IPS DF 19.7 (cell line): ENCODE results near the gene PRLHR.

Experiments
- DNase-seq: peaks from one replicate; pipeline ENCODE4 v3.0.0-alpha.2; 2013; ENCODE audit warnings: low read depth, low spot score

PRLHR gene

DNA sequence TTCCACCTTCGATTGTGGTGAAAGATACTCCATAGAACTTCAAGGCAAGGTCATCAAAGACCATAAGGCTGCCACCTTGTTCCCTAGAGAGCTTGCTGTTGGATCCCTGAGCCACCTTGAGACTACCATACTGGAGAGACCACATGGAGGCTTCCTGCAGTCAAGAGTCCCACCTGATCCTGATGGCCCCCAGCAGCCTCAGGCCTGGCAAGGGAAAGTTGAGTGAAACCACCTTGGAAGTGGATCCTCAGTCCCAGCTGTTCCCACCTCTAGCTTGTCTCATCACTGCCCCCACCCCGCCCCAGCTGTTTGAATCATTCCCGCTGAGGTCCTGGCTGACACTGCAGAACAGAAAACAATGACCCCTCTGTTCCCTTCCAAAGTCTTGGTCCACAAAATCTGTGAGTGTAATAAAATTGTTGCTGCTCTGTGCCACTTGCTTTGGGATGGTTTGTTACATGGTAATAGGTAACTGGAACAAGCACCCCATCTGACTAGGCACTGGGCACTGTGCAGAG, 32.0 kb downstream of the PRLHR start:
- DNase-seq: no peak

DNA sequence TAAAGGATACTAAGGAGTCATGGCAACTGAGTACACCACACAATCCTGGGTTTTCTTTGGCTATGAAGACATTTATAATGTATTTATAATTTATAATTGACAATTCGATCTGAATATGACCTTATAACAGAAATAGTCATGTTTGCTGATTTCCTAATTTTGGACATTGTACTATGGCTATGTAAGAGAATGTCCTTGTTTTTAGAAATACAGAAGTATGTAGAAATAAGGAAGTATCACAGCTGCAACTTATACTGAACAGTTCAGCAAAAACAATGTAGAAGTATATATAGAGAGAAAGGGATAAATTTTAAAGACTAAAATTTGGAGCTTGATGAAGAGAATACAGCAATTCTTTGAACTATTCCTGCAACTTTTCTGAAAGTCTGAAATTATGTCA, 32.6 kb downstream of the PRLHR start:
- DNase-seq: no peak

DNA sequence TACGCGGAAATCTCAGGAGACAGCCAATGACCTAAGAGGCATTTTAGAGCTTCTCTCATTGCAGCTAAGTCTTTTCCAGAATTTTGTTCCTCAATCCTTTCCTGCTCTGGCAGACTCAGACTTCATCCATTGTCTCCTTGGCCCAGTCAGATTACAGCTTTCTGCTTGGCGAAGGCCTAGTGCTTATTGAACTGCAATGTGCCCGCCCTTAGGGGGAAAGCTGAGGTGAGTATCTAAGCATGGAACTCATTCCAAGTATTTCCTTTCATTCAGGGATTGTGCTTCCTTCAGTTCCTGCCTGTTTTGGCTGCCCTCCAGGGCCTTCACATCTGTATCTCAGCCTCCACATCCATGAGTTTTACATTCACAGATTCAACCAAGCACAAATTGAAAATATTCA, 37.5 kb downstream of the PRLHR start:
- DNase-seq: no peak

DNA sequence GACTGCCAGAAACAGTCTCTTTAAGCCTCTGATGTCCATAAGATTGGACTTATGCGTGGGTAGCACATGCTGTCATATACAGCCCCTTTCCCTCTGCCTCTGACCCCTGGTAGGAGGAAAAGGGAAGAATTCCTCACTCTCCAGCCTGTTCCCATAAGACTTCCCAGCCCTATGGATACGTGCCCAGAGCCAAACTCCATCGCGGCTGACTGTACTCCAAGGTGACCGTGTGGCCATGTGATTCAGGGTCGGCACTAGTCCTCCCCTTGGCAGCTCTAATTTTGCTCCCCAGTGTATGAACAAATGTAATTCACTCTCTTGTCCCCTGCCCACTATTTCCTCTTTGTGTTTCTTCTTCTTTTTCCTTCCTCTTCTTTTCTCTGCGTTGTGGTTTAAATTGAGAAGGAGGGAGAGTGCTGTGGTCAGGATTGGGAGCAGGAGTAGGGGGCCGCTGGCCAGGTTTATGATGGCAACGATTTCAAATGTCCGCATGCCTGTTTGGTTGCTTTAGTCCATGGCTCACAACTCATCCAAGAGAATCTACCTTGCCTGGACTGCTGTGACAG, 43.8 kb downstream of the PRLHR start:
- DNase-seq: no peak

DNA sequence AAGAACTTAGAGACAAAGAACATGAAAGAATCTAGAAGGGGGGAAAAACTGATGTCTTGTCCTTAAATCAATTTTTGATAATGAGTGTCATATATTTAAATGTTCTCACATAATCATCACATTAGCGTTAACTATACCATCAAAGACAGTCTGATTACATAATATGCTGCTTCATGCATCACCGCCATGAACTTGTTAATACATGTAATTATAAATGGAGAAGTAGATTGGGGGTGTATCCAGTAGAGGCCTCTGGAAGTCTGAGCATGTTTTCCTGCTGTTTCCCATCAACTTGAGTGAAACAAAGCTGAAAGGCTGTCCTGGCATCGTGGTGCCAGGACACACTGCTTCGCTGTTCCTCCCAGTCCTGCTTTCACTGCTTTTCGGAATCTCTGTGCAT, 48.2 kb downstream of the PRLHR start:
- no peak for DNase-seq

DNA sequence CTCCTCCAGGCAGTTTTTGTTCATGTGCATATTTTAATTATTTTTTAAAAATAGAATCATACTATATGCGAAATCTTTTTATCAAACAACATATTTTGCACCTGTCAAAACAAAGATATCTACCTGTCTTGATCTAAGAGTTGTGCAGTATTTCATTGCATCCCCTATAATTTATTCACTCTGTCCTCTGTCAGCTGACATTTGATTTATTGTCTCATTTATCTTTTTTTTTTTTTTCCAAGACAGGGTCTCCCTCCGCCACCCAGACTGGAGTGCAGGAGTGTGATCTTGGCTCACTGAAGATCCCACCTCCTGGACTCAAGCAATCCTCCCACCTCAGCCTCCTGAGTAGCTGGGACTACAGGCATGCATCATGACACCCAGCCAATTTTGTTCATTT, 49.0 kb downstream of the PRLHR start:
- no peak for DNase-seq

DNA sequence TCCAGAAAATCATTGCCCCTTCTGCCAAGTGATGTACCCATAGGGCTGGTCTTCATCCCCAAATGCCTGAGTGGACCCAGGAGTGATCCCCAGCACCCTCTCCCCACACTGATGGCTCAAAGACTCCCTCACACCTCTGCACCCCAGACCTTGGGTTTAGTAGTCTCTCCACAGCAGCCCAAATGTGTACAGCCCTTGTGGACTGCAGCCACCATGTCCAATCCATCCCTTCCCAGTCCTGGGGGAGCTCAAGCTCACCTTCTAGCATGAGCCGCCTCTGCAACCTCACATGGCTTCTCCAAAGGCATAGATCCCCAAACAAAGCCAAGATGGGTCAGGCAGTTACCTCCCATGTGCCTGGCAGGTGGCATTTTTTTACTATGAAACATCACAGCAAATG, 50.1 kb downstream of the PRLHR start:
- DNase-seq: no peak

DNA sequence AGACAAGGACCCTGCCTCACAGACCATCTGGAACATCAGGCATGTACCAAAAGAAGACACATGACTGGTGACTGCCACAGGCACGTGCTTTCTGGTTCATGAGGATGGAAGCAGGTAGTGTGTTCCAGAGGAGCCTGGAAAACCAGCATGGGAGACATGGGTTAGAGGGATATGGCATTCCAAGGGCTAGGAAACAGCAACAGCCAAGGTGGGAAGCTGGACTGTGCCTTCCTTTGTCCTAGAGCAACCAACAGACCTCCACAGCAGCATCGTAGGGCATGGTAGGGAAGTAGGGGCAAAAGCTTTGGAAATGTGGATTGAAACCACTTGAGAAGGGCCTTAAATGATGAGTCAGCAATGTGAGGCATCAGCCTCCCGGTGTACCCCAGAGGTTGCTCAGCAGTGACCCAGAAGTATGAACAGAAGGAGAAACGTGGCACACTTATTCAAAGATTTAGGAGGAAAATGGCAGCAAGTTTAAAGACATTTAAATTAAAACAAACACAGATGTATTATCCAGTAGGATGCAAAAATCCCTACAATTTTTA, 51.0 kb downstream of the PRLHR start:
- DNase-seq: no peak

DNA sequence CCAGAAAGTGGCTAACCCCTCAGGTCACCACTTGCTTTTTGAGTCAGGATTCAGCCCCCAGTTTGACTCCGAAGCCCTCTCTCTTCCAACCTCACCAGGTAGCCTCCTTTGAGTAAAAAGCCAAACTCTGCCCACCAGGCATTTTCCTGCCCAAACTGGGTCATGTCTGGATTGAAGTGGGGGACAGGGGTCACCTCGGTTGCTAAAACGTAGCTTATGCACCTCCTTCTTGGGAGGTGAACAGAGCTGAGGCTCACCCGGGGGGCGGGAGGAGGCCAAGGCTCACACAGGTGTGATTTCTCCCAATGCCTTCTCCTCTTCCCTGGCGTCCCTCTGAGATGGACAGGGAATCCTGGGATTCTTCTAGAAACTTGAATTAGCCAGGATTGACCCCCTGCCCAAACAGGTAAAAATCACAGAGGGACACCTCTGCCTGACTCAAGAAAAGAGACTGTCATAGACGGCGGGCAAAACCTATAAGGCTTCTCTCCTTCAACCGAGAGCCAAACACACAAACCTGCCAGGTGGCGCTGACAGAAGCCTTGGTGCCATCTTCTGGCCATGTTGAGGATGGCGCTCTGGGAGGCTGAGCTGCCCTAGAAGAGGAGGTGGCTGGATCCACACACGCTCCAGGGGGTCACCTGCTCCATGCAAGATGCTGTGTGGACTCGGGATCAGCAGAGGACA, 51.6 kb downstream of the PRLHR start:
- peak; percentile 33 for DNase-seq

DNA sequence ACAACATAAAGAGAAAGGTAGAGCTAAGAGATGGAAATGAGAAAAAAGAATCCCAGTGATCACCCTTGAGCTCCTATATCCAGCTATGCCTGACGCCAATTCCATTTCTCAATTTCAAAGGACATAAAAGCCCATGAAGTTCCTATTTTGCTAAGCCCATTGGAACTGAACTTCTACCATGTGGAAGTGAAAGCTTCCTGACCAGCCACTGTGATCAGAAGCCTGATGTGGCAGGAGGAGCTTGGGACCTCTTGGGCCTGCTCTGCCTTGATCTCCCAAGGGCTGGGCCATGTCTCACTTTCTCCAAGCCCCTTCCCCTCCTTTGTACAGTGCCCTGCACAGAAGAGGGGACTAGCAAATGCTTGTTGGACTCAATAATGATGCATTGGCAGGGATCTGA, 52.7 kb downstream of the PRLHR start:
- no peak for DNase-seq

DNA sequence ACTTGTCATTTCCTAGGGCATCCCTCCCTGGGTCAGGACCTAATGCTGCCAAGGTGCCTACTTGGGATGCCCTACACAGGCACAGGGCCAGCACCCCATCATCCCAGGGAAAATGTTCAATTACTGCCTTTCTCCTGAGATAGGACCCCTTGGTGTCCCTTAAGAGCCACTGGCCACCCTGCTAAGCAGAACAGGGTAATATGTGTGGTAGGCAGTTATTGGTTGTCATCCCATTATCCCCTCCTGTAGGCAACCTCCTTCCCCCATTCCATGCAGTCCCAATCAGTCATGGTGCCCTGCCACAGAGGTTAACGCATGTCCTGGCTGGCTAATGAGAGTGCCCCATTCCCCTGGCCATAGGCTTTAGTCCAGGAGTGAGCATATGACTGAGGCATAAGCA, 53.2 kb downstream of the PRLHR start:
- no peak for DNase-seq

DNA sequence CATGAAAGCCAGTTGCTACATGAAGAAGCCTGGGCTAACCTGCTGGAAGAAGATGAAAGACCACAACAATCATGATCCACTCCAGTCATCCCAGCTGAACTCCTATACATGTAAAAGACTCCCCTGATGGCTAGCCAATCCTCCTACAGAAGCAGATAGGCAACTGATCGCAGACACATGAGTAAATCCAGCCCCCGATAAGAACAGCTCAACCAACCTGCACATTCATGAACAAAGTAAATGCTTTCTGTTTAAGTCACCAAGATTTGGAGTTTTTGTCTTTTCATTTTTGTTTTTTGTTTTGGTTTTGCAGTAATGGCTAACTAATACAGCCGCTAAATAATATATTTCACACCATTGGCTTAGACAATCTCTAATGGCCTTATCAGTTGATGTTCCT, 53.7 kb downstream of the PRLHR start:
- DNase-seq: no peak
